Heart right ventricle (tissue), 16 donors: ENCODE data around the gene PBRM1. TPM values are rescaled to one million over a fixed set of nuclear protein-coding genes. Genes with fewer than 3 reads are reported as not detected.

Source experiments
- ATAC-seq, 8 donors: fragments of 200-7000 bp; cut with Tn5 transposase; one replicate each; pipeline ENCODE4 v1.9.1; 2020; ENCODE audit warnings: mild to moderate bottlenecking in 8 of 8, moderate library complexity in 8 of 8, moderate number of reproducible peaks in 1 of 8
- DNase-seq, 2 donors: peaks; one replicate each; pipeline ENCODE4 v3.0.0-alpha.2; 2020
- H3K27ac ChIP-seq, 10 donors: fragments of 200-600 bp; sonication (generic) in 2 of 10; one replicate each; pipeline versions ENCODE4 v1.5.0 to v1.8.0; 2020 to 2022; ENCODE audit warnings: mild to moderate bottlenecking in 3 of 10
- H3K27me3 ChIP-seq, 7 donors: fragments of 200-600 bp; one replicate each; pipeline ENCODE4 v1.8.0; 2021 to 2022; ENCODE audit warnings: mild to moderate bottlenecking in 2 of 7
- H3K36me3 ChIP-seq, 9 donors: fragments of 200-600 bp; sonication (generic) in 1 of 9; one replicate each; pipeline versions ENCODE4 v1.5.0 to v1.8.0; 2020 to 2022; ENCODE audit warnings: mild to moderate bottlenecking in 2 of 9
- H3K4me1 ChIP-seq, 9 donors: fragments of 200-600 bp; sonication (generic) in 1 of 9; one replicate each; pipeline versions ENCODE4 v1.5.0 to v1.8.0; 2020 to 2022; ENCODE audit warnings: mild to moderate bottlenecking in 4 of 9
- H3K4me3 ChIP-seq, 10 donors: fragments of 200-600 bp; sonication (generic) in 2 of 10; one replicate each; pipeline versions ENCODE4 v1.5.0 to v1.8.0; 2020 to 2022; ENCODE audit warnings: mild to moderate bottlenecking in 7 of 10, moderate library complexity in 2 of 10
- H3K9me3 ChIP-seq, 11 donors: fragments of 200-600 bp in 10 of 11; sonication (generic) in 2 of 11; one replicate each; pipeline versions ENCODE4 v1.5.0 to v1.8.0; 2013 to 2022; ENCODE audit warnings: mild to moderate bottlenecking in 2 of 11, control low read depth in 1 of 11, moderate library complexity in 1 of 11
- CTCF ChIP-seq, 9 donors: fragments of 200-600 bp; sonication (generic) in 2 of 9; IDR thresholded peaks; one replicate each; pipeline versions ENCODE4 v1.5.0 to v1.8.0; 2021 to 2022; ENCODE audit warnings: antibody characterized with exemption in 9 of 9, mild to moderate bottlenecking in 5 of 9, moderate library complexity in 1 of 9
- WGBS, 2 donors: extraction: QIAGEN DNeasy Blood & Tissue Kit; methylation state at CpG; one replicate each; pipeline ENCODE4 v1.1.7; 2013; ENCODE audit warnings: inconsistent platforms in 1 of 2; 5-methylcytosine and 5-hydroxymethylcytosine counted together
- intact Hi-C, 10 donors: fragments of 100-400 bp; cut with DNase I; formaldehyde crosslinking; loops; one replicate each; pipeline versions ENCODE4 v1.11.1 to v1.14.2; 2022
- polyA plus RNA-seq, 2 donors: library from polyadenylated mRNA; stranded (reverse); fragments of 200-250 nt; gene quantifications; one replicate each; pipeline ENCODE4 v1.2.3, GENCODE V29; 2013
- total RNA-seq, 10 donors: library from RNA; stranded (reverse); fragmentation: NEBNext Ultra II Directional in 3 of 10; extraction: Animal tissue kit (Norgen Biotek cat#: 25700) in 3 of 10; gene quantifications; one replicate each; pipeline versions ENCODE4 v1.2.1 to v1.2.4, GENCODE V29; 2021 to 2023
- donor health status: Arrhythmogenic right ventricular cardiomyopathy.
- donor health status: ischemic (EF 13 %, LVEDD 7.1; RV severe dilation, severe dysfunction).
- donor health status: healthy with polysubstance abuse.
- donor health status: DM: no; HTN: yes; CAD: no.
- donor health status: DM: no; HTN: no; CAD: no.
- donor health status: ischemic (EF 25% LVEDD 6.9; RV normal size, moderate dysfunction).
- donor health status: ischemic (EF 25% LVEDD 5.7; RV mildly dilated, moderate dysfunction).
- donor health status: healthy.
- donor health status: DM: yes; HTN: yes; CAD: no.
- donor health status: Ischemic cardiomyopathy.
- donor health status: ischemic (EF 35%, LVEDD 5.7; RV mildly dilated, moderate dysfunction).
- donor health status: nonischemic (EF 11% LVEDD 7.7; RV severe dilation, severe dysfunction).
- donor health status: DM: yes; HTN: yes; CAD: no.
- donor health status: PGD.
- donor health status: ischemic (EF 29% LVEDD 5.4; RV normal size, mild dysfunction).
- donor health status: nonischemic (EF 23%, LVEDD 6.1; RV moderate dilation, normal function).

Gene PBRM1
- total and polyA plus RNA-seq, 12 donors: 6.0 to 63.9 (median 50.8) TPM

DNA sequence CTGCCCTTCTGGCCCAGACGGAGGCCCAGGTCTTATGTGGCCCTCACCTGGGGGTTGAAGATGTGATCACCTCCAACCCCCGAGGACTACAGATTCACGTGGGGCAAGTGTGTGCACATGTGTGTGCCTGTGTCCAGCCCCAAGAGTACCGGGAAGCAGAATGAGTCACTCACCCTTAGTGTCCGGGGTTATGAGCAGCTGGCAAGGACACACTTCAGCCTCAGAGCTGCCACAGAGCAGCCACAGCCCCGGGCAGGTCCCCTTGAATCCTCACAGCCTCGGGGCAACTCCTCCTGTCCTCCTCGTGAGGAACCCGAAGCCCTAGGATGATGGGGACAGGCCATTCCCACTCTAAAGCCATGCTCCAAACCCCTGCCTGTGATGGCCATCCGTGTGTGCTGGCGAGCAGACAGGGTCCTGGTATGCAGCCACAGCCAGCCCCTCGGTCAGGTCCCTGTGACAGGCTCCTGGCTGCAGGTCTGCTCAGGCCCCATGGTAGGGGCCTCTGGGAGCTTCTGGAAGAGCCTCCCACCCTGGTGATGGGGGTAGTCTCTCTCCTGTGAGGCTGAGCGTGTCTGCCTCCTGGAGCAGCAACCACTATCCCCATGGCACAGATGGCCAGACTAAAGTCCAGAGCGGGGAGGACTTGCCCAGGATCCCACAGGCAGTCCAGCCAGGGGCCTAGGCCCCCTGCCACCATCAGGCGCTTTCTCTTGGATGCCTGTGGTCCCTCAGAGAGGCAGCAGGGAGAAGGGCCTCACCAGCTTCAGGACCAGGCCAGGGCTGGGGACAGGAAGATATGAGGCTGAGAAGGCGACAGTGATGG, 189.7 kb downstream of the PBRM1 start:
- ATAC-seq: peak in 6 of 8 donors; percentile 6 to 56 (median 44)
- no peaks in the 10 kb centered on the region for H3K27me3 ChIP-seq
- peaks cover 3 to 85% (median 44%) of the 10 kb centered on the region in 9 donors for H3K4me1 ChIP-seq
- H3K27ac ChIP-seq: peak overlapping the region; percentile 51 to 95 (median 82)
- no peak for TF ChIP-seq CTCF (IDR thresholded peaks at IDR 0.05)
- peaks cover 0 to 32% (median 18%) of the 10 kb centered on the region in 9 donors for H3K36me3 ChIP-seq
- WGBS, 2 donors: 58 to 72% methylated on average over 16 of the region's 16 CpGs
- no peaks in the 10 kb centered on the region for H3K9me3 ChIP-seq
- peak overlapping the region in 9 of 10 donors; percentile 28 to 66 (median 56) for H3K4me3 ChIP-seq
- intact Hi-C loops: no loop called here
- no peak for DNase-seq

Other genes with a start within 250 kb of the PBRM1 start
- gene SEMA3G, start 240.8 kb downstream of the PBRM1 start, total RNA-seq: 10 to 100 TPM in 9 of 10 donors, 1 to 10 TPM in 1; 8.3 to 17.8 (median 16.2) TPM
- gene SEMA3G, start 240.8 kb downstream of the PBRM1 start, polyA plus RNA-seq: 10 to 100 TPM; 12.1 to 13.1 TPM
- 1,000 to 10,000 TPM; 6,035 to 9,296 (median 8,226) TPM for gene TNNC1, start 231.9 kb downstream of the PBRM1 start, total RNA-seq
- gene TNNC1, start 231.9 kb downstream of the PBRM1 start, polyA plus RNA-seq: over 10,000 TPM in 1 of 2 donors, 1,000 to 10,000 TPM in 1; 9,937 to 18,066 TPM
- 10 to 100 TPM; 35.3 to 56.3 (median 41.9) TPM for gene NISCH, start 230.3 kb downstream of the PBRM1 start, total RNA-seq
- gene NISCH, start 230.3 kb downstream of the PBRM1 start, polyA plus RNA-seq: 10 to 100 TPM; 24.0 to 53.6 TPM
- gene STAB1, start 190.6 kb downstream of the PBRM1 start, total RNA-seq: 100 to 1,000 TPM in 2 of 10 donors, 10 to 100 TPM in 8; 17.4 to 159 (median 33.2) TPM
- gene STAB1, start 190.6 kb downstream of the PBRM1 start, polyA plus RNA-seq: 100 to 1,000 TPM in 1 of 2 donors, 10 to 100 TPM in 1; 54.1 to 231 TPM
- 100 to 1,000 TPM in 1 of 10 donors, 10 to 100 TPM in 9; 25.1 to 108 (median 44.5) TPM for gene NT5DC2, start 152.1 kb downstream of the PBRM1 start, total RNA-seq
- 100 to 1,000 TPM in 1 of 2 donors, 10 to 100 TPM in 1; 95.1 to 138 TPM for gene NT5DC2, start 152.1 kb downstream of the PBRM1 start, polyA plus RNA-seq
- gene UQCC5, start 149.3 kb downstream of the PBRM1 start, total RNA-seq: 10 to 100 TPM; 30.2 to 98.0 (median 66.9) TPM
- gene UQCC5, start 149.3 kb downstream of the PBRM1 start, polyA plus RNA-seq: 100 to 1,000 TPM in 1 of 2 donors, 10 to 100 TPM in 1; 83.5 to 147 TPM
- 10 to 100 TPM; 20.6 to 45.1 (median 25.7) TPM for gene GNL3, start 119 bp upstream of the PBRM1 start, total RNA-seq
- 10 to 100 TPM; 39.4 to 60.4 TPM for gene GNL3, start 119 bp upstream of the PBRM1 start, polyA plus RNA-seq
- gene GLT8D1, start 19.9 kb upstream of the PBRM1 start, total RNA-seq: 10 to 100 TPM; 23.0 to 31.9 (median 28.4) TPM
- gene GLT8D1, start 19.9 kb upstream of the PBRM1 start, polyA plus RNA-seq: 10 to 100 TPM; 30.1 to 37.9 TPM
- 10 to 100 TPM; 74.3 to 97.6 (median 82.2) TPM for gene SPCS1, start 20.2 kb upstream of the PBRM1 start, total RNA-seq
- 100 to 1,000 TPM in 1 of 2 donors, 10 to 100 TPM in 1; 21.7 to 122 TPM for gene SPCS1, start 20.2 kb upstream of the PBRM1 start, polyA plus RNA-seq
- gene NEK4, start 85.0 kb upstream of the PBRM1 start, total RNA-seq: 10 to 100 TPM; 12.9 to 21.4 (median 17.2) TPM
- 1 to 10 TPM; 4.6 to 5.0 TPM for gene NEK4, start 85.0 kb upstream of the PBRM1 start, polyA plus RNA-seq
- not detected for gene ITIH1, start 91.7 kb upstream of the PBRM1 start, total RNA-seq
- gene ITIH1, start 91.7 kb upstream of the PBRM1 start, polyA plus RNA-seq: under 1 TPM in 1 of 2 donors, not detected in 1; 0.13 TPM
- gene ITIH3, start 108.9 kb upstream of the PBRM1 start, total RNA-seq: under 1 TPM; 0.13 to 0.97 (median 0.41) TPM
- 1 to 10 TPM; 1.0 to 1.3 TPM for gene ITIH3, start 108.9 kb upstream of the PBRM1 start, polyA plus RNA-seq
- gene ITIH4, start 144.8 kb upstream of the PBRM1 start, total RNA-seq: 1 to 10 TPM; 2.3 to 9.3 (median 4.3) TPM
- 10 to 100 TPM in 1 of 2 donors, 1 to 10 TPM in 1; 1.5 to 17.9 TPM for gene ITIH4, start 144.8 kb upstream of the PBRM1 start, polyA plus RNA-seq
- 10 to 100 TPM; 13.0 to 91.1 (median 37.5) TPM for gene MUSTN1, start 149.1 kb upstream of the PBRM1 start, total RNA-seq
- 100 to 1,000 TPM in 1 of 2 donors, 10 to 100 TPM in 1; 59.6 to 182 TPM for gene MUSTN1, start 149.1 kb upstream of the PBRM1 start, polyA plus RNA-seq
- 1 to 10 TPM; 4.0 to 9.7 (median 7.3) TPM for gene STIMATE, start 211.6 kb upstream of the PBRM1 start, total RNA-seq
- 1 to 10 TPM; 4.4 to 7.2 TPM for gene STIMATE, start 211.6 kb upstream of the PBRM1 start, polyA plus RNA-seq